Stimulated activated naive CD8-positive, alpha-beta T cell treated with anti-CD3 and anti-CD28 coated beads, Interleukin-15, Interleukin-2, amounts not matched to agents 100 ng/mL and 50 ng/mL, for 24 hours (primary cell): ENCODE results near the gene CHTOP.
A peak's percentile ranks its signal among the peaks of the same experiment; 100 is the strongest.

Source experiments
- H3K27ac Mint-ChIP-seq: one replicate; pipeline ENCODE4 v1.8.0; 2021; ENCODE audit warnings: mild to moderate bottlenecking, mixed read lengths
- H3K27me3 Mint-ChIP-seq: one replicate; pipeline ENCODE4 v1.8.0; 2021; ENCODE audit warnings: mixed read lengths
- H3K36me3 Mint-ChIP-seq: one replicate; pipeline ENCODE4 v1.8.0; 2021; ENCODE audit warnings: low read depth, mixed read lengths
- H3K4me1 Mint-ChIP-seq: one replicate; pipeline ENCODE4 v1.8.0; 2021; ENCODE audit warnings: low read depth, mixed read lengths
- H3K4me3 Mint-ChIP-seq: one replicate; pipeline ENCODE4 v1.8.0; 2021; ENCODE audit warnings: mild to moderate bottlenecking, mixed read lengths
- H3K9me3 Mint-ChIP-seq: one replicate; pipeline ENCODE4 v1.8.0; 2021; ENCODE audit warnings: mixed read lengths

The CHTOP gene

GRCh38 chr1:153677718-153678518, 44.1 kb downstream of the CHTOP start:
- Mint-ChIP-seq H3K36me3 (no peaks in the 10 kb centered on the region), H3K27me3 (peaks cover 45% of the 10 kb centered on the region), H3K4me1 (peaks cover 19% of the 10 kb centered on the region), H3K27ac (no peak overlapping the region), H3K4me3 (peak overlapping the region; percentile 66), H3K9me3 (no peaks in the 10 kb centered on the region)

GRCh38 chr1:153678519-153679336, 44.9 kb downstream of the CHTOP start, which contains the start of gene NPR1:
Gene NPR1 (plus strand): TSS chr1:153678688. CDS start chr1:153679109, 421 bp downstream.
- peaks cover 19% of the 10 kb centered on the region for H3K4me1 Mint-ChIP-seq
- peaks cover 49% of the 10 kb centered on the region for H3K27me3 Mint-ChIP-seq
- peak within 1 kb of the TSS; percentile 76 for H3K4me3 Mint-ChIP-seq
- no peak within 1 kb of the TSS for H3K27ac Mint-ChIP-seq
- H3K9me3 Mint-ChIP-seq, result no peaks in the 10 kb centered on the region
- H3K36me3 Mint-ChIP-seq, result no peaks in the 10 kb centered on the region

- peaks cover 53% of the 10 kb centered on the region for H3K27me3 Mint-ChIP-seq
- peaks cover 19% of the 10 kb centered on the region for H3K4me1 Mint-ChIP-seq
- peak overlapping the region; percentile 50 for H3K4me3 Mint-ChIP-seq
- no peak overlapping the region for H3K27ac Mint-ChIP-seq
- no peaks in the 10 kb centered on the region for H3K9me3 Mint-ChIP-seq
- H3K36me3 Mint-ChIP-seq, result no peaks in the 10 kb centered on the region
These were observed 45.7 kb downstream of the CHTOP start for GRCh38 chr1:153679337-153680119.

GRCh38 chr1:153680120-153680403, 46.2 kb downstream of the CHTOP start:
- Mint-ChIP-seq H3K9me3 (no peaks in the 10 kb centered on the region), H3K36me3 (no peaks in the 10 kb centered on the region), H3K4me3 (no peak overlapping the region), H3K27ac (no peak overlapping the region), H3K4me1 (peaks cover 19% of the 10 kb centered on the region), H3K27me3 (peaks cover 53% of the 10 kb centered on the region)

GRCh38 chr1:153682730-153683129, 48.9 kb downstream of the CHTOP start:
- no peak overlapping the region for H3K27ac Mint-ChIP-seq
- no peaks in the 10 kb centered on the region for H3K36me3 Mint-ChIP-seq
- H3K4me1 Mint-ChIP-seq, result peaks cover 16% of the 10 kb centered on the region
- peaks cover 41% of the 10 kb centered on the region for H3K27me3 Mint-ChIP-seq
- no peaks in the 10 kb centered on the region for H3K9me3 Mint-ChIP-seq
- no peak overlapping the region for H3K4me3 Mint-ChIP-seq

GRCh38 chr1:153683854-153684253, 50.0 kb downstream of the CHTOP start:
- peaks cover 5% of the 10 kb centered on the region for H3K4me1 Mint-ChIP-seq
- H3K9me3 Mint-ChIP-seq, result no peaks in the 10 kb centered on the region
- no peak overlapping the region for H3K27ac Mint-ChIP-seq
- H3K36me3 Mint-ChIP-seq, result no peaks in the 10 kb centered on the region
- H3K4me3 Mint-ChIP-seq, result no peak overlapping the region
- H3K27me3 Mint-ChIP-seq, result peaks cover 30% of the 10 kb centered on the region

- H3K27ac Mint-ChIP-seq, result no peak overlapping the region
- H3K4me1 Mint-ChIP-seq, result peaks cover under 1% of the 10 kb centered on the region
- H3K36me3 Mint-ChIP-seq, result no peaks in the 10 kb centered on the region
- H3K4me3 Mint-ChIP-seq, result no peak overlapping the region
- H3K27me3 Mint-ChIP-seq, result peaks cover 26% of the 10 kb centered on the region
- no peaks in the 10 kb centered on the region for H3K9me3 Mint-ChIP-seq
These were observed 51.0 kb downstream of the CHTOP start for GRCh38 chr1:153684892-153685291.

GRCh38 chr1:153685544-153686340, 51.9 kb downstream of the CHTOP start:
- Mint-ChIP-seq H3K27ac (no peak overlapping the region), H3K27me3 (peaks cover 18% of the 10 kb centered on the region), H3K4me1 (no peaks in the 10 kb centered on the region), H3K4me3 (no peak overlapping the region), H3K36me3 (no peaks in the 10 kb centered on the region), H3K9me3 (no peaks in the 10 kb centered on the region)

- Mint-ChIP-seq H3K36me3 (no peaks in the 10 kb centered on the region), H3K4me1 (no peaks in the 10 kb centered on the region), H3K27ac (no peak overlapping the region), H3K9me3 (no peaks in the 10 kb centered on the region), H3K27me3 (peaks cover 8% of the 10 kb centered on the region), H3K4me3 (no peak overlapping the region)
These were observed 53.7 kb downstream of the CHTOP start for GRCh38 chr1:153687346-153688125.

GRCh38 chr1:153688276-153688675, 54.4 kb downstream of the CHTOP start:
- H3K27ac Mint-ChIP-seq, result no peak overlapping the region
- no peak overlapping the region for H3K4me3 Mint-ChIP-seq
- H3K27me3 Mint-ChIP-seq, result peaks cover 8% of the 10 kb centered on the region
- H3K36me3 Mint-ChIP-seq, result no peaks in the 10 kb centered on the region
- H3K9me3 Mint-ChIP-seq, result no peaks in the 10 kb centered on the region
- H3K4me1 Mint-ChIP-seq, result no peaks in the 10 kb centered on the region

GRCh38 chr1:153688736-153689328, 55.0 kb downstream of the CHTOP start:
- Mint-ChIP-seq H3K4me1 (no peaks in the 10 kb centered on the region), H3K27ac (no peak overlapping the region), H3K36me3 (no peaks in the 10 kb centered on the region), H3K9me3 (no peaks in the 10 kb centered on the region), H3K27me3 (peaks cover 3% of the 10 kb centered on the region), H3K4me3 (no peak overlapping the region)

GRCh38 chr1:153693466-153693865, 59.6 kb downstream of the CHTOP start:
- Mint-ChIP-seq H3K9me3 (no peaks in the 10 kb centered on the region), H3K27ac (no peak overlapping the region), H3K4me3 (no peak overlapping the region), H3K4me1 (no peaks in the 10 kb centered on the region), H3K27me3 (no peaks in the 10 kb centered on the region), H3K36me3 (no peaks in the 10 kb centered on the region)
